Vagina (tissue), 2 donors: ENCODE data around the gene CD4. TPM values are rescaled to one million over a fixed set of nuclear protein-coding genes. Genes with fewer than 3 reads are reported as not detected.

Experiments
- DNase-seq, 2 donors: peaks; one replicate each; pipeline ENCODE4 v3.0.0-alpha.2; 2017; ENCODE audit errors: extremely low spot score in 2 of 2
- H3K27ac ChIP-seq: fragments of 200-600 bp; sonication (generic); one replicate; pipeline ENCODE4 v1.5.1; 2019
- H3K27me3 ChIP-seq: fragments of 200-600 bp; sonication (generic); one replicate; pipeline ENCODE4 v1.5.1; 2019
- H3K36me3 ChIP-seq, 2 donors: fragments of 200-600 bp; sonication (generic); one replicate each; pipeline ENCODE4 v1.5.1; 2017 to 2019
- H3K4me1 ChIP-seq: fragments of 200-600 bp; sonication (generic); one replicate; pipeline ENCODE4 v1.5.1; 2019
- H3K4me3 ChIP-seq, 2 donors: fragments of 200-600 bp; sonication (generic); 1 replicate in 1 of 2; 2 replicates in 1 of 2; pipeline ENCODE4 v1.5.1; 2016 to 2019
- H3K9me3 ChIP-seq: fragments of 200-600 bp; sonication (generic); one replicate; pipeline ENCODE4 v1.5.1; 2019
- POLR2A ChIP-seq, 2 donors: fragments of 450-650 bp; IDR thresholded peaks; one replicate each; pipeline ENCODE4 v1.6.1; 2017; ENCODE audit warnings: antibody characterized with exemption in 2 of 2, mild to moderate bottlenecking in 2 of 2, moderate library complexity in 2 of 2
- POLR2AphosphoS5 ChIP-seq, 2 donors: sonication (generic); formaldehyde crosslinking; IDR thresholded peaks; one replicate each; pipeline ENCODE4 v1.9.0; 2017; ENCODE audit warnings: antibody characterized with exemption in 2 of 2, mild to moderate bottlenecking in 2 of 2, low read depth in 1 of 2; ENCODE audit not compliant: insufficient read depth in 1 of 2
- intact Hi-C: fragments of 100-400 bp; cut with DNase I; formaldehyde crosslinking; loops from one replicate; pipeline ENCODE4 v1.15.1; 2023
- total RNA-seq: library from RNA; depleted of rRNA; stranded (reverse); fragments of >200 nt; gene quantifications from one replicate; pipeline ENCODE4 v1.2.3, GENCODE V29; 2016
- TF ChIP-seq, protein P1 (sequence below), 3 experiments: fragments of 450-650 bp in 2 of 3; fragments of 200-600 bp in 1 of 3; sonication (generic) in 1 of 3; IDR thresholded peaks; one replicate each; pipeline ENCODE4 v1.5.1; 2017 to 2019; ENCODE audit warnings: antibody characterized with exemption in 3 of 3, mild to moderate bottlenecking in 2 of 3, moderate library complexity in 2 of 3

Gene CD4
- total RNA-seq, 1 donor from 2014 or later, result 14.2 TPM

DNA sequence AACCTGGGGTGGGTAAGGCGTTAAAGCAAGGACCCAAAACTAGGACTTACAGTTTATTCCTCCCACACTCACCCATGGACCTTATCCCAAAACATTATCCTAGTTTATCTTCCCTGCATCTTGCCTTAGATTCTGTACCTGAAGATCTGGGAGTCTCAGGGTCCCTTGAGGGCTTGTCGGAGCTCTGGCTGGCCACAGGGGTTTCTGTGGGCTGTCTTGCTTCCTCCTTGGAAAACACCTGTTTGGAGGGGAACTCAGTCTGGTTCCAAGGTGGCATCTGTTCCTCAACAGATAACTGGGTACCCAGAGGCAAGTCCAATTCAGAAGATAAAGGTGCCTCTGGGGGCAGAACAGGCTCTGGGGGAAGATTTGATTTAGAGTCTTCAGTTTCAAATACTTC, 60.1 kb downstream of the CD4 start:
- Histone ChIP-seq H3K27ac (no peak overlapping the region), H3K27me3 (no peaks in the 10 kb centered on the region), H3K4me1 (peaks cover 21% of the 10 kb centered on the region), H3K36me3 (peaks cover 0 to 12% of the 10 kb centered on the region in 2 donors), H3K9me3 (no peaks in the 10 kb centered on the region), H3K4me3 (no peak overlapping the region)
- intact Hi-C loops, result no loop called here
- no peak for DNase-seq
- TF ChIP-seq POLR2A (IDR thresholded peaks at IDR 0.05), result no peak
- TF ChIP-seq, protein P1, sequence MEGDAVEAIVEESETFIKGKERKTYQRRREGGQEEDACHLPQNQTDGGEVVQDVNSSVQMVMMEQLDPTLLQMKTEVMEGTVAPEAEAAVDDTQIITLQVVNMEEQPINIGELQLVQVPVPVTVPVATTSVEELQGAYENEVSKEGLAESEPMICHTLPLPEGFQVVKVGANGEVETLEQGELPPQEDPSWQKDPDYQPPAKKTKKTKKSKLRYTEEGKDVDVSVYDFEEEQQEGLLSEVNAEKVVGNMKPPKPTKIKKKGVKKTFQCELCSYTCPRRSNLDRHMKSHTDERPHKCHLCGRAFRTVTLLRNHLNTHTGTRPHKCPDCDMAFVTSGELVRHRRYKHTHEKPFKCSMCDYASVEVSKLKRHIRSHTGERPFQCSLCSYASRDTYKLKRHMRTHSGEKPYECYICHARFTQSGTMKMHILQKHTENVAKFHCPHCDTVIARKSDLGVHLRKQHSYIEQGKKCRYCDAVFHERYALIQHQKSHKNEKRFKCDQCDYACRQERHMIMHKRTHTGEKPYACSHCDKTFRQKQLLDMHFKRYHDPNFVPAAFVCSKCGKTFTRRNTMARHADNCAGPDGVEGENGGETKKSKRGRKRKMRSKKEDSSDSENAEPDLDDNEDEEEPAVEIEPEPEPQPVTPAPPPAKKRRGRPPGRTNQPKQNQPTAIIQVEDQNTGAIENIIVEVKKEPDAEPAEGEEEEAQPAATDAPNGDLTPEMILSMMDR (IDR thresholded peaks at IDR 0.05), result no peak
- no peak for TF ChIP-seq POLR2AphosphoS5 (IDR thresholded peaks at IDR 0.05; ENCODE audit: insufficient read depth in 1 of 2, low read depth in 1 of 2)

DNA sequence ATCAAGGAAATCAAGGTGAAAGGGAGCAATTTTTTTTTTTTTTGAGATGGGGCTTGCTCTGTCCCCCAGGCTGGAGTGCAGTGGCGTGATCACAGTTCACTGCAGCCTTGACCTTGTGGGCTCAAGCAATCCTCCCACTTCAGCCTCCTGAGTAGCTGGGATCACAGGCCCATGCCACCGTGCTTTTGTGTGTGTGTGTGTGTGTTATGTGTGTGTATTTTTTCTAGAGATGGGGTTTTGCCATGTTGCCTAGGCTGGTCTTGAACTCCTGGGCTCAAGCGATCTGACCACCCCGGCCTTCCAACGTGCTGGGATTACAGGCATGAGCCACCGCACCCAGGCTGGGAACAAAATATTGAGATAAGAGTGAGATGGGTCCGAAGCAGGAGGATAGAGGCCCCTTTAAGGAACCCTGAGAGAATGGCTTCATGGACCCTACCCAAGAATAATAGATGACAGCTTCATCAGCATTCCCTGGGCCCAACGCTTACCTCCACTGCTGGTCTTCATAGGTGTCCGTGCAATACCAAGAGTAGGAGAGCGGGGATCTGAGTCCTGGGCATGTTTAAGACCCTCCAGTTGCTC, 60.7 kb downstream of the CD4 start:
- H3K4me3 ChIP-seq, result no peak overlapping the region
- intact Hi-C loops, result no loop called here
- no peak overlapping the region for H3K27ac ChIP-seq
- H3K36me3 ChIP-seq, result peaks cover 0 to 9% of the 10 kb centered on the region in 2 donors
- H3K9me3 ChIP-seq, result no peaks in the 10 kb centered on the region
- H3K27me3 ChIP-seq, result no peaks in the 10 kb centered on the region
- DNase-seq, result no peak
- TF ChIP-seq, protein P1 (IDR thresholded peaks at IDR 0.05), result no peak
- TF ChIP-seq POLR2A (IDR thresholded peaks at IDR 0.05) (no peak), POLR2AphosphoS5 (IDR thresholded peaks at IDR 0.05; ENCODE audit: insufficient read depth in 1 of 2, low read depth in 1 of 2) (no peak)
- peaks cover 21% of the 10 kb centered on the region for H3K4me1 ChIP-seq

DNA sequence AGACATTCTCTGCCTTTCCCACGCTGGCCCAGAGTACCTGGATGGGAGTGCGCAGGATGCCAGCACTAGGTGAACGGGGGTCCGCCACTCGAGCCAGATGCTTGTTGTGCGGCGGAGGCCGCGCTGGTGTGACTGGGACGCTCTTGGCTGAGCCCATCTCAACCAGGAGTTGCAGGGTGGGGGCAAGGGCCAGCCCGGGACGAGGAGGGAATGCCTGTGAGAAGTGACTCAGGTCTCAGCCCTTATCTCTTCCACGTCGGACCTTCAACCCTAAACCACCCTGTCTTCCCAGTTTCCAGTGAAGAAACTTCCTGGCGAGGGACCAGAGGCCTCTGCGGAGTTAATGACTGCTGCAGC, 61.4 kb downstream of the CD4 start:
- intact Hi-C loops, result no loop called here
- peak overlapping the region; percentile 84 for H3K27ac ChIP-seq
- H3K4me3 ChIP-seq, result peak overlapping the region in 1 of 2 donors; percentile 59

DNA sequence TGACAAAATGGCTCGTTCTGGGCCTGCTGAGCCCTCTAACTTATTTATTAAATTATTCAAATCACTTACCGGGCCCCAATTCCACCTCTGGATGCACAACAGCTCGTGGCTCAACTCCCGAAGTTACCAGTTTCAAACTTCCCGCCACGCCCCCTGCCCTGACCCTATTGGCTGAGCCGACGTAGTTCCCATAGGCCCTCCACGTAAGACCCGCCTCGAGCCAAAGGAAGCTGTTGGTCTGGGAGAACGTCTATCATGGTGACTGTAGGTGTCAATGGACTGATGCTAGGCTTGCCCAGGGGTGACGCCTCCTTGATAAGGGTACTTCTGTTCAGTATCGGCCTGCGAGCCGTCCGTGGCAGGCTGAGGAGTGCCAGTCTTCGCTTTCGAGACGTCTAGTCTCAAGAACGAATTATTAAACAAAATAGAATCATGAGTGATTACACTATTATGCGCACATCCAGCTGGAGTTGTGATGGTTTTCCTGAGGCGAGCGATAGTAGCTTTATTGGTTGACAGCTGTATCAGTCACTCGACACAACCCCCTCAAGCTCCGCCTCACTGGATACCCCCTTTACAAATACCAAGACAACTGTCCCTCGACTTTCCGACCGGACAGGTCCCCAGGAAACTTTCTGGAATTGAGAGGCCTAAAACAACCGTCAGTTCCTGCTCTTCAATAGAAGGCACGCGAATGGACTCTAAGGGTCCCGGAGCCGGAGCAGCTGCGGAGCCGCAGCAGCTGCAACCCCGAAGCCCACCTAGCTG, 62.0 kb downstream of the CD4 start, which contains the start of gene CDCA3:
CDCA3 (minus strand) TSS at position 134 of the 768 bp plus-strand sequence. CDS start 334 bp downstream, outside the sequence.
- H3K4me3 ChIP-seq, result peak within 1 kb of the TSS; percentile 59 to 62
- peak in 1 of 2 donors; percentile 99 for DNase-seq
- no peaks in the 10 kb centered on the region for H3K27me3 ChIP-seq
- H3K9me3 ChIP-seq, result no peaks in the 10 kb centered on the region
- intact Hi-C loops, result no loop called here
- TF ChIP-seq POLR2A (IDR thresholded peaks at IDR 0.05) (peak in 1 of 2 donors; percentile 45), POLR2AphosphoS5 (IDR thresholded peaks at IDR 0.05; ENCODE audit: insufficient read depth in 1 of 2, low read depth in 1 of 2) (peak; percentile 45 to 73)
- TF ChIP-seq, protein P1 (IDR thresholded peaks at IDR 0.05), result no peak
- peak within 1 kb of the TSS; percentile 84 for H3K27ac ChIP-seq
- H3K36me3 ChIP-seq, result peaks cover 0 to 13% of the 10 kb centered on the region in 2 donors
- peaks cover 21% of the 10 kb centered on the region for H3K4me1 ChIP-seq

More for the DNA sequence above, 61.4 kb downstream of the CD4 start:
- Histone ChIP-seq H3K36me3 (peaks cover 0 to 8% of the 10 kb centered on the region in 2 donors), H3K27me3 (no peaks in the 10 kb centered on the region), H3K4me1 (peaks cover 21% of the 10 kb centered on the region), H3K9me3 (no peaks in the 10 kb centered on the region)
- TF ChIP-seq, protein P1 (IDR thresholded peaks at IDR 0.05), result no peak
- TF ChIP-seq POLR2AphosphoS5 (IDR thresholded peaks at IDR 0.05; ENCODE audit: insufficient read depth in 1 of 2, low read depth in 1 of 2) (no peak), POLR2A (IDR thresholded peaks at IDR 0.05) (no peak)
- DNase-seq, result no peak
